ENCODE results near the gene TIE1. TPM values are rescaled to one million over a fixed set of nuclear protein-coding genes. Genes with fewer than 3 reads are reported as not detected.

TIE1 gene
- total and polyA plus RNA-seq, 2 of the 13 experiments (the other 11 are each of a cell fraction or from before 2014, with no cell fraction given): 0.58 to 0.84 TPM

DNA sequence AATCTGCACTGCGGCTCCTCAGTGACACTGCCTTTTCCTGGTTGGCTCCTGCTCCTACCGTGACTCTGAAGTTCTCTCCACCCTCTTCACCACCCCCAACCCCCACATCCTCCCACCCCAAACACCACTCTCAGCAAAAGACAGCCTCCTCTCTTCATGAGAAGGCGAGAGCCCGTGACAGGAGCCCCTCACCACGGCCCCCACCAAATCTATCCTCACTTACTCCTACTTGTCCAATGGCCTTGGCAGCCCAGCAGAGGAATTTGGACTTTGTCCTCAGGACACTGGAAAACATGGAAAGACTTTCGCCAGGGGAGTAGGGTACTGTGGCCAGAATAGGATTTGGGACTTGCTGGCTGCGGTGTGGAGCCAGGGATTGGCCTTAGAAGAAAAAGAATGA, 24.1 kb upstream of the TIE1 start (continued):
- TF ChIP-seq, protein P1, sequence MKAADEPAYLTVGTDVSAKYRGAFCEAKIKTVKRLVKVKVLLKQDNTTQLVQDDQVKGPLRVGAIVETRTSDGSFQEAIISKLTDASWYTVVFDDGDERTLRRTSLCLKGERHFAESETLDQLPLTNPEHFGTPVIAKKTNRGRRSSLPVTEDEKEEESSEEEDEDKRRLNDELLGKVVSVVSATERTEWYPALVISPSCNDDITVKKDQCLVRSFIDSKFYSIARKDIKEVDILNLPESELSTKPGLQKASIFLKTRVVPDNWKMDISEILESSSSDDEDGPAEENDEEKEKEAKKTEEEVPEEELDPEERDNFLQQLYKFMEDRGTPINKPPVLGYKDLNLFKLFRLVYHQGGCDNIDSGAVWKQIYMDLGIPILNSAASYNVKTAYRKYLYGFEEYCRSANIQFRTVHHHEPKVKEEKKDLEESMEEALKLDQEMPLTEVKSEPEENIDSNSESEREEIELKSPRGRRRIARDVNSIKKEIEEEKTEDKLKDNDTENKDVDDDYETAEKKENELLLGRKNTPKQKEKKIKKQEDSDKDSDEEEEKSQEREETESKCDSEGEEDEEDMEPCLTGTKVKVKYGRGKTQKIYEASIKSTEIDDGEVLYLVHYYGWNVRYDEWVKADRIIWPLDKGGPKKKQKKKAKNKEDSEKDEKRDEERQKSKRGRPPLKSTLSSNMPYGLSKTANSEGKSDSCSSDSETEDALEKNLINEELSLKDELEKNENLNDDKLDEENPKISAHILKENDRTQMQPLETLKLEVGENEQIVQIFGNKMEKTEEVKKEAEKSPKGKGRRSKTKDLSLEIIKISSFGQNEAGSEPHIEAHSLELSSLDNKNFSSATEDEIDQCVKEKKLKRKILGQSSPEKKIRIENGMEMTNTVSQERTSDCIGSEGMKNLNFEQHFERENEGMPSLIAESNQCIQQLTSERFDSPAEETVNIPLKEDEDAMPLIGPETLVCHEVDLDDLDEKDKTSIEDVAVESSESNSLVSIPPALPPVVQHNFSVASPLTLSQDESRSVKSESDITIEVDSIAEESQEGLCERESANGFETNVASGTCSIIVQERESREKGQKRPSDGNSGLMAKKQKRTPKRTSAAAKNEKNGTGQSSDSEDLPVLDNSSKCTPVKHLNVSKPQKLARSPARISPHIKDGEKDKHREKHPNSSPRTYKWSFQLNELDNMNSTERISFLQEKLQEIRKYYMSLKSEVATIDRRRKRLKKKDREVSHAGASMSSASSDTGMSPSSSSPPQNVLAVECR (CRISPR knock-in tag; IDR thresholded peaks at IDR 0.05; ENCODE audit: borderline replicate concordance): peak; percentile 15; the same call in 1 of the 2 replicates
- no peak for TF ChIP-seq ZNF20 (CRISPR knock-in tag; IDR thresholded peaks at IDR 0.05)
- peak; percentile 83 for TF ChIP-seq PATZ1 (CRISPR knock-in tag; IDR thresholded peaks at IDR 0.05)
- peak; percentile 94 for TF ChIP-seq HNF4G (IDR thresholded peaks at IDR 0.05; ENCODE audit: borderline replicate concordance, low read depth, low read length)
- TF ChIP-seq HNF4G (CRISPR knock-in tag; IDR thresholded peaks at IDR 0.05; ENCODE audit: borderline replicate concordance, low read depth): peak; percentile 82; the same call in 1 of the 2 replicates
- TF ChIP-seq ZNF547 (CRISPR knock-in tag; IDR thresholded peaks at IDR 0.05): 0 out of 2 replicates have a peak, but pooled peaks have one; percentile 40
- peak; percentile 98 for TF ChIP-seq PRDM15 (CRISPR knock-in tag; IDR thresholded peaks at IDR 0.05)
- TF ChIP-seq FOXM1 (CRISPR knock-in tag; IDR thresholded peaks at IDR 0.05): no peak
- TF ChIP-seq, protein P2, sequence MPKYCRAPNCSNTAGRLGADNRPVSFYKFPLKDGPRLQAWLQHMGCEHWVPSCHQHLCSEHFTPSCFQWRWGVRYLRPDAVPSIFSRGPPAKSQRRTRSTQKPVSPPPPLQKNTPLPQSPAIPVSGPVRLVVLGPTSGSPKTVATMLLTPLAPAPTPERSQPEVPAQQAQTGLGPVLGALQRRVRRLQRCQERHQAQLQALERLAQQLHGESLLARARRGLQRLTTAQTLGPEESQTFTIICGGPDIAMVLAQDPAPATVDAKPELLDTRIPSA (CRISPR knock-in tag; IDR thresholded peaks at IDR 0.05; ENCODE audit: borderline replicate concordance): no peak
- TF ChIP-seq ZFP41 (CRISPR knock-in tag; IDR thresholded peaks at IDR 0.05; ENCODE audit: borderline replicate concordance): no peak
- TF ChIP-seq ERF (CRISPR knock-in tag; IDR thresholded peaks at IDR 0.05): 0 out of 2 replicates have a peak, but pooled peaks have one; percentile 24

Data from HepG2 (cell line).